HG03442 (cell line): ENCODE measurements around the gene TIGD4.

ENCODE experiments used
- ATAC-seq: cut with Tn5 transposase; IDR thresholded peaks from one replicate; pipeline ENCODE4 v1.9.1; 2021; ENCODE audit warnings: mild to moderate bottlenecking, moderate library complexity; ENCODE audit not compliant: unreplicated experiment

The TIGD4 gene

GRCh38 chr4:152727784-152728183, 51.7 kb downstream of the TIGD4 start:
- no peak for ATAC-seq

GRCh38 chr4:152724494-152724893, 55.0 kb downstream of the TIGD4 start:
- no peak for ATAC-seq

GRCh38 chr4:152723236-152723635, 56.3 kb downstream of the TIGD4 start:
- no peak for ATAC-seq

GRCh38 chr4:152719801-152720556, 59.6 kb downstream of the TIGD4 start:
- no peak for ATAC-seq
